SH-SY5Y (cell line): ENCODE data around the gene MSRB2.

Experiments used
- GATA2 ChIP-seq: IDR thresholded peaks from 2 replicates; pipeline ENCODE4 v1.6.1; 2011; ENCODE audit warnings: mild to moderate bottlenecking, low read depth, low read length
- GATA3 ChIP-seq: IDR thresholded peaks from 2 replicates; pipeline ENCODE4 v1.6.1; 2011; ENCODE audit warnings: low read depth, mild to moderate bottlenecking, low read length, moderate library complexity

- TF ChIP-seq GATA3 (no peak), GATA2 (no peak)
These were observed 24.9 kb downstream of the MSRB2 start for GRCh38 chr10:23120001-23120934.
